ENCODE results near the gene POFUT2.

The POFUT2 gene

GRCh38 chr21:45250914-45251634, 36.6 kb downstream of the POFUT2 start:
- TF ChIP-seq, protein P1, sequence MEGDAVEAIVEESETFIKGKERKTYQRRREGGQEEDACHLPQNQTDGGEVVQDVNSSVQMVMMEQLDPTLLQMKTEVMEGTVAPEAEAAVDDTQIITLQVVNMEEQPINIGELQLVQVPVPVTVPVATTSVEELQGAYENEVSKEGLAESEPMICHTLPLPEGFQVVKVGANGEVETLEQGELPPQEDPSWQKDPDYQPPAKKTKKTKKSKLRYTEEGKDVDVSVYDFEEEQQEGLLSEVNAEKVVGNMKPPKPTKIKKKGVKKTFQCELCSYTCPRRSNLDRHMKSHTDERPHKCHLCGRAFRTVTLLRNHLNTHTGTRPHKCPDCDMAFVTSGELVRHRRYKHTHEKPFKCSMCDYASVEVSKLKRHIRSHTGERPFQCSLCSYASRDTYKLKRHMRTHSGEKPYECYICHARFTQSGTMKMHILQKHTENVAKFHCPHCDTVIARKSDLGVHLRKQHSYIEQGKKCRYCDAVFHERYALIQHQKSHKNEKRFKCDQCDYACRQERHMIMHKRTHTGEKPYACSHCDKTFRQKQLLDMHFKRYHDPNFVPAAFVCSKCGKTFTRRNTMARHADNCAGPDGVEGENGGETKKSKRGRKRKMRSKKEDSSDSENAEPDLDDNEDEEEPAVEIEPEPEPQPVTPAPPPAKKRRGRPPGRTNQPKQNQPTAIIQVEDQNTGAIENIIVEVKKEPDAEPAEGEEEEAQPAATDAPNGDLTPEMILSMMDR (IDR thresholded peaks at IDR 0.05; ENCODE audit: low read depth, low read length) = no peak
- H3K4me3 ChIP-seq (ENCODE audit: low read depth, low read length) = no peak overlapping the region

DNA sequence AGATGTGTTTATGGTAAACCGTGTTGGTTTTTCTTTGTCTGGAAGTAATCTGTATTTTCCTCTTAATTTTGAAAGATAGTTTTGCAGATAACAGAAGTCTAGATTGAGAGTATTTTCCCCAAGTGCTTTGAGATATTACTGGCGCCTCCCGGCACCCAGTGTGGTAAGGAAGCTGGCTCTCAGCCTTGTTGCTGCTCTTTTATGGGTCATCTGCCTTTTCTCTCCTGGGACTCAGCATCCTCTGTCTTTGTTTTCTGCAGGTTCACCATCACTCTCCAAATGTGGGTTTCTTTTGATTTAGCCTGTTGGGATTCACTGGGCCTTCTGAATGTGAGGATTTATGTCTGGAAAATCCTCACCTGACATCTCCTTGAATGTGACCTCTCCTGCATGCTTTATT, 37.4 kb downstream of the POFUT2 start:
- TF ChIP-seq, protein P1 (IDR thresholded peaks at IDR 0.05; ENCODE audit: low read depth, low read length) = no peak

DNA sequence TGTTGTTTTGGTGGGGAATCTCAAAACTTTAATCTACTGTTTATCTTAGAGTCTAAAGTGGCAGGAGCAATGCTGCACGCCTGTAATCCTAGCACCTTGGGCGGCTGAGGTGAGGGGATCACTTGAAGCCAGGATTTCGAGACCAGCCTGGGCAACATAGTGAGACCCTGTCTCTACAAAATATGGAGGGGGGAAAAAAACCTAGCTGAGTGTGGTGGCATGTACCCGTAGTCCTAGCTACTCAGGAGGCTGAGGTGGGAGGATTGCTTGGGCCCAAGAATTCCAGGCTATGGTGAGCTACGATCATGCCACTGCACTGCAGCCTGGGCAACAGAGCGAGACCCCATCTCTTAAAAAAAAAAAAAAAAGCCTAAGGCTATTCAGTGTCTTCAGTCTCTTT, 38.1 kb downstream of the POFUT2 start:
- TF ChIP-seq, protein P1 (IDR thresholded peaks at IDR 0.05; ENCODE audit: low read depth, low read length) = no peak
- H3K4me3 ChIP-seq (ENCODE audit: low read depth, low read length) = no peak overlapping the region

More for the DNA sequence above, 37.4 kb downstream of the POFUT2 start:
- H3K4me3 ChIP-seq (ENCODE audit: low read depth, low read length) = no peak overlapping the region

DNA sequence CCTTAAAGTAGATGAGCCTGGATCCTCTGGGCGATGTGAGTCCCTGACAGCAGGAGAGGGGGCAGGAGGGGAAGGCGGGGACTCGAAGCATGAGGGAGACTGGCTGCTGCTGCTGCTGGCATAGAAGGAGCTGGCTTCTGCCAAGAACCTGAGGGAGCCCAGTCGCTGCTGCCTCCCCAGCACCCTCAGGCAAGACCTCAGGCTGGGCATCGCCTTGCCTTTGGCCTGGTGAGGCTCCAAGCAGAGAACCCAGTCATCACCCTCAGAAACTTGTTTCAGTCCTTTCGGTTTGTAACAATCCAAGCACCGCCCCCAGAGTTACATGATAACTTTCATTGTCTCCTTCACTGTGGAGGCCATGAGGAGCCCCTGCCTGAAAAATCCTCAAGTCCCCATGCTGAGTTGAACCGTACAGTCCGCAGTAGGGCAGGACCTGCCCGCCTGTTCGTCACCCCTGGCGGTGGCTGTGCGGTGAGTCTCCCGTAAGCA, 38.8 kb downstream of the POFUT2 start:
- TF ChIP-seq, protein P1 (IDR thresholded peaks at IDR 0.05; ENCODE audit: low read depth, low read length) = no peak
- peak overlapping the region; percentile 8; the same call in 1 of the 2 replicates for H3K4me3 ChIP-seq (ENCODE audit: low read depth, low read length)

GRCh38 chr21:45248301-45248892, 39.3 kb downstream of the POFUT2 start:
- TF ChIP-seq, protein P1 (IDR thresholded peaks at IDR 0.05; ENCODE audit: low read depth, low read length) = no peak
- H3K4me3 ChIP-seq (ENCODE audit: low read depth, low read length) = no peak overlapping the region

DNA sequence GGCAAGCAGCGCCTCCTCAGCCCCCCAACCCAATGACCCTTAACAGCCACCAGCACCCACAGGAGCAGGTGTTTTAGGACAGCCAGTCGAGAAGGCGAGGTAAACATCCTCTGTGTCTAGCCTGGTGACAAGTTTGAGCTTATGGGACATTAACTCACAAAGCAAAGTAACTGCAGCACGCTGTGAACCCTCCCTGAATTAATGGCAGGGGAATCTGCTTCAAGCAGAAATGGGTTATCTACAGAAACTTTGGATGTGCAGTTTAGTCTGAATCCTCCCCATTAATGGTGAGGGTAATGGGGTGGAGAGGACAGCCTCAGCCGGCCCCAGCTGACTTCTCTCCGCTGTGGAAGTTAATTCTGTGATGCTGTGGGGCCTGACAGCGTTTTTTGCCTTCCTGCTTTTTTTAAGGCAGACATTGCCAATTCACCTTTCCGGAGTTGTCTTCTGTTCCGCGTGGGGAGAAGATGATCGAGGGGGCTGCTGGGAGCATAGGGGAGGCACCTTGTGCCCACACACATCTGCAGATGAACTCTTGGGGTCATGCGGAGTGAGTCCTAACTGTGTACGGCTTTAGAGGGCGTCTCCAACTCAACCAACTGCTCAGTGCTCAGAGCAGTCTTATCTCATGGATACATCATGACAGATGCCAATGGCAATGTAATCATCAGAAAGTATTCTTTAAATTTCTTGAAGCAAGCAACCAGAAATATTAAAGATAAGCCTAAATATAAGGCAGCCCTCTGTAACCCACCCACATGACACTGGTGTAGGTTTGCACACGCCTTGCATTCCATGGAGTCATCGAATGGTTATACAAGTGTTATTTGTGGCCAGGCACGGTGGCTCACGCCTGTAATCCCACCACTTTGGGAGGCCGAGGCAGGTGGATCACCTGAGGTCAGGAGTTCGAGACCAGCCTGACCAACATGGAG, 41.0 kb downstream of the POFUT2 start:
- no peak overlapping the region for H3K4me3 ChIP-seq (ENCODE audit: low read depth, low read length)
- TF ChIP-seq, protein P1 (IDR thresholded peaks at IDR 0.05; ENCODE audit: low read depth, low read length) = no peak
